PC-3 (cell line): ENCODE data around the gene PTRH2.

Source experiments
- CTCF ChIP-seq: fragments of 300-600 bp; sonication (generic); conservative IDR thresholded peaks from 2 replicates; pipeline ENCODE4 v1.5.1; 2017; ENCODE audit warnings: antibody characterized with exemption, low read depth, mild to moderate bottlenecking, low read length
- EZH2 ChIP-seq: fragments of 300-600 bp; sonication (generic); IDR thresholded peaks from one replicate; pipeline ENCODE4 v1.6.1; 2017; ENCODE audit warnings: antibody characterized with exemption, mild to moderate bottlenecking, low read length; ENCODE audit not compliant: unreplicated experiment
- EZH2phosphoT487 ChIP-seq: fragments of 300-600 bp; sonication (generic); IDR thresholded peaks from 2 replicates; pipeline ENCODE4 v1.6.1; 2018; ENCODE audit warnings: mild to moderate bottlenecking, antibody characterized with exemption, low read length, borderline replicate concordance

GRCh38 chr17:59650642-59651041 is 56.6 kb downstream of the PTRH2 start:
- TF ChIP-seq CTCF (no peak), EZH2 (no peak), EZH2phosphoT487 (no peak)
